K562 (cell line): ENCODE results near the gene RCOR3. TPM values are rescaled to one million over a fixed set of nuclear protein-coding genes. Genes with fewer than 3 reads are reported as not detected.

Experiments used
- ATAC-seq: fragments of 200-7000 bp; cut with Tn5 transposase; 3 replicates; pipeline ENCODE4 v1.9.1; 2020; ENCODE audit warnings: moderate library complexity
- BruUV-seq: library from RNA; stranded (reverse); fragments of 400-500 nt; replicated peaks from 2 replicates; lab custom pipeline; 2021; lab: Mats Ljungman, UMichigan
- CTCF ChIA-PET: fragments of 300-600 bp; formaldehyde crosslinking; extraction: SDS; loops from one replicate; lab custom pipeline; 2021; ENCODE audit warnings: low intra/inter-chr PET ratio; lab: Yijun Ruan, JAX
- POLR2A ChIA-PET: fragments of 300-600, 350-650 bp; sonication (Branson Sonifier 250); formaldehyde crosslinking; extraction: SDS; loops from one replicate; lab custom pipeline; 2021; ENCODE audit warnings: antibody characterized with exemption, inconsistent platforms; lab: Yijun Ruan, JAX
- DNase-seq, 4 experiments: peaks; one replicate each; pipeline versions ENCODE4 v3.0.0 to v3.0.0-alpha.2; 2011 to 2018; ENCODE audit warnings: low spot score in 3 of 4, mixed read lengths in 3 of 4; ENCODE audit errors: extremely low read depth in 1 of 4
- FAIRE-seq: peaks from 2 replicates; lab custom pipeline; 2011; peaks lifted over from hg19 to GRCh38; lab: Jason Lieb, UNC
- H2AFZ ChIP-seq: 2 replicates; pipeline ENCODE4 v1.6.0; 2011; ENCODE audit warnings: low read depth, low read length, control low read depth, inconsistent platforms
- H3K27ac ChIP-seq: fragments of 200-600 bp; 3 replicates; pipeline ENCODE4 v1.8.0; 2011; ENCODE audit warnings: low read depth, mild to moderate bottlenecking, control low read depth, inconsistent platforms, low read length, moderate library complexity, mixed read lengths; ENCODE audit errors: extremely low read depth
- H3K27me3 ChIP-seq, 2 experiments: fragments of 300-600 bp in 1 of 2; 2 replicates in 1 of 2; 3 replicates in 1 of 2; pipeline versions ENCODE4 v1.6.0 to v1.8.0; 2011; ENCODE audit warnings: inconsistent platforms in 2 of 2, low read length in 2 of 2, mild to moderate bottlenecking in 1 of 2, mixed read lengths in 1 of 2, moderate library complexity in 1 of 2; ENCODE audit not compliant: control insufficient read depth in 2 of 2, insufficient read depth in 2 of 2
- H3K36me3 ChIP-seq: fragments of 300-600 bp; 3 replicates; pipeline ENCODE4 v1.8.0; 2011; ENCODE audit warnings: mild to moderate bottlenecking, low read length, inconsistent platforms; ENCODE audit not compliant: control insufficient read depth, insufficient read depth
- H3K4me1 ChIP-seq, 2 experiments: fragments of 200-600 bp in 1 of 2; replicated peaks in 1 of 2; 2 replicates in 1 of 2; 3 replicates in 1 of 2; pipeline versions ENCODE4 v1.5.1 to v1.8.0; 2011; ENCODE audit warnings: inconsistent platforms in 2 of 2, low read length in 2 of 2, mild to moderate bottlenecking in 1 of 2, mixed read lengths in 1 of 2, moderate library complexity in 1 of 2; ENCODE audit not compliant: control insufficient read depth in 2 of 2, insufficient read depth in 2 of 2
- H3K4me2 ChIP-seq: 2 replicates; pipeline ENCODE4 v1.6.1; 2011; ENCODE audit warnings: low read length, control low read depth, inconsistent platforms, mixed read lengths; ENCODE audit not compliant: insufficient read depth
- H3K4me3 ChIP-seq: fragments of 200-600 bp; sonication (generic), shearing (Covaris generic); 2 replicates; pipeline ENCODE4 v1.5.1; 2016; ENCODE audit warnings: control low read depth, inconsistent platforms
- H3K79me2 ChIP-seq: fragments of 200-600 bp; 3 replicates; pipeline ENCODE4 v1.8.0; 2011; ENCODE audit warnings: low read length, inconsistent platforms; ENCODE audit not compliant: control insufficient read depth, insufficient read depth
- H3K9ac ChIP-seq, 2 experiments: 2 replicates each; pipeline versions ENCODE4 v1.6.0 to v1.6.1; 2011; ENCODE audit warnings: low read depth in 2 of 2, low read length in 2 of 2, control low read depth in 1 of 2, inconsistent platforms in 1 of 2, mild to moderate bottlenecking in 1 of 2, mixed read lengths in 1 of 2; ENCODE audit not compliant: insufficient read depth in 1 of 2
- H3K9me1 ChIP-seq: one replicate; pipeline ENCODE4 v1.6.0; 2011; ENCODE audit warnings: inconsistent platforms, mild to moderate bottlenecking, low read length, moderate library complexity; ENCODE audit not compliant: control insufficient read depth, insufficient read depth
- H3K9me3 ChIP-seq: replicated peaks from 2 replicates; pipeline ENCODE4 v1.5.1; 2011; ENCODE audit warnings: low read depth, low read length, inconsistent platforms; ENCODE audit not compliant: control insufficient read depth, insufficient read depth
- H4K20me1 ChIP-seq: replicated peaks from 2 replicates; pipeline ENCODE4 v1.6.1; 2011; ENCODE audit warnings: low read length, inconsistent platforms, mixed read lengths; ENCODE audit not compliant: control insufficient read depth, insufficient read depth
- ETV1 ChIP-seq: fragments of 450-650 bp; conservative IDR thresholded peaks from 2 replicates; pipeline ENCODE4 v1.6.1; 2016; ENCODE audit warnings: missing genetic modification characterization, control low read depth, low read depth, missing compliant biosample characterization
- NBN ChIP-seq: fragments of 450-650 bp; IDR thresholded peaks from 2 replicates; pipeline ENCODE4 v1.6.1; 2016; ENCODE audit warnings: low read depth, mild to moderate bottlenecking
- POLR2AphosphoS2 ChIP-seq: IDR thresholded peaks from 2 replicates; pipeline ENCODE4 v1.6.1; 2012; ENCODE audit warnings: low read length, improper control_type of control experiment
- in situ Hi-C: fragments of 300-500 bp; cut with MboI; formaldehyde crosslinking; loops from 4 replicates; pipeline ENCODE4 v1.15.0; 2018; ENCODE audit warnings: inconsistent platforms, mixed read lengths
- intact Hi-C: fragments of 100-400 bp; cut with micrococcal nuclease; formaldehyde crosslinking; loops from 2 replicates; pipeline ENCODE4 v1.14.2; 2022
- polyA plus RNA-seq, 8 experiments: library from polyadenylated mRNA; depleted of rRNA in 4 of 8; stranded (reverse) in 5 of 8; unstranded in 3 of 8; fragments of >200 nt; fragmentation: Nextera tagmentation in 2 of 8; fragmentation: Illumina TruSeq in 1 of 8; extraction: Ambion mirVana in 2 of 8; extraction: Trizol in 1 of 8; gene quantifications; 2 replicates each; pipeline versions ENCODE4 v1.2.1 to v1.2.3, GENCODE V29; 2011 to 2014; ENCODE audit warnings: inconsistent platforms in 1 of 8, missing spikeins in 1 of 8
- total RNA-seq, 7 experiments: library from RNA; depleted of rRNA in 6 of 7; stranded (reverse); fragments of >200 nt in 6 of 7; fragmentation: Illumina TruSeq in 2 of 7; extraction: Trizol in 2 of 7; gene quantifications; 2 replicates each; pipeline versions ENCODE4 v1.2.1 to v1.2.3, GENCODE V29; 2011 to 2021; ENCODE audit warnings: low replicate concordance in 1 of 7
- TF ChIP-seq, protein P1 (sequence below): sonication (generic); formaldehyde crosslinking; IDR thresholded peaks from 2 replicates; pipeline ENCODE4 v1.8.0; 2022; ENCODE audit warnings: mild to moderate bottlenecking, missing genetic modification reagents, borderline replicate concordance
- TF ChIP-seq, protein P2 (sequence below): conservative IDR thresholded peaks from 2 replicates; pipeline ENCODE4 v1.6.1; 2011; ENCODE audit warnings: low read depth, mild to moderate bottlenecking, low read length; ENCODE audit not compliant: control insufficient read depth
- TF ChIP-seq, protein P3 (sequence below), 2 experiments: fragments of 450-650 bp in 1 of 2; sonication (generic) in 1 of 2; formaldehyde crosslinking in 1 of 2; IDR thresholded peaks; 2 replicates each; pipeline versions ENCODE4 v1.7.1 to v1.9.0; 2016 to 2022; ENCODE audit warnings: inconsistent platforms in 1 of 2, mild to moderate bottlenecking in 1 of 2, missing genetic modification reagents in 1 of 2

Gene RCOR3
- total and polyA plus RNA-seq, 9 of the 15 experiments (the other 6 are each of a cell fraction or from before 2014, with no cell fraction given) = 9.7 to 42.7 (median 29.5) TPM

DNA sequence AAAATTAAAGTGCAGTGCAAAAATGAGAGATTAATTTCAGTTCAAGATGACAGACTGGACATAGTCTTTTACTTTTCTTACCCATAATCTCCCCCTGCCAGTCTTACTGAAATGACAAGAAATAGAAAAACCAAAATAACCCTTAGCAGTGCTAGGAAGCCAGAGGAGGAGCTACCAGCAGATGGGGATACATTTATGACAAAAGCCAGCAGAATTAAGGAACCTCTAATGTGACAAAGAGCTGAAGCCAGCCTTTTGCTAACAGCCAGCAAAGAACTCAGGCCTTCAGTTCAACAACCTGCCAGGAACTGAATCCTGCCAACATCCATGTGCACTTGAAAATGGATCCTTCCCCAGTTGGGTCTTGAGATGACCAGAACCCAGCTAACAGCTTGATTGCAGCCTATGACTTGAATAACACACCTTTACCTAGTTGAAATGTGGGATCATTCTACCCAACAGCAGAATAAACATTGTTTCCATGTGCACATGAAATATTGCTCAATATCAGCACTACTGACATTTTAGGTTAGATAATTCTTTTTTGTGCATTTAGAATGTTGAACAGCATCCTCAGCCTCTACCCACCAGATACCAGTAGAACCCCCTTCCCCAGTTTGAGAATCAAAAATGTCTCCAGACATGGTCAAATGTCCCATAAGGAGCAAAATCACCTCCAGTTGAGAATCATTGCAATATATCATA lies 59.6 kb downstream of the RCOR3 start (continued):
- TF ChIP-seq POLR2AphosphoS2 = 0 out of 2 replicates have a peak, but pooled peaks have one; percentile 38
- TF ChIP-seq, protein P1, sequence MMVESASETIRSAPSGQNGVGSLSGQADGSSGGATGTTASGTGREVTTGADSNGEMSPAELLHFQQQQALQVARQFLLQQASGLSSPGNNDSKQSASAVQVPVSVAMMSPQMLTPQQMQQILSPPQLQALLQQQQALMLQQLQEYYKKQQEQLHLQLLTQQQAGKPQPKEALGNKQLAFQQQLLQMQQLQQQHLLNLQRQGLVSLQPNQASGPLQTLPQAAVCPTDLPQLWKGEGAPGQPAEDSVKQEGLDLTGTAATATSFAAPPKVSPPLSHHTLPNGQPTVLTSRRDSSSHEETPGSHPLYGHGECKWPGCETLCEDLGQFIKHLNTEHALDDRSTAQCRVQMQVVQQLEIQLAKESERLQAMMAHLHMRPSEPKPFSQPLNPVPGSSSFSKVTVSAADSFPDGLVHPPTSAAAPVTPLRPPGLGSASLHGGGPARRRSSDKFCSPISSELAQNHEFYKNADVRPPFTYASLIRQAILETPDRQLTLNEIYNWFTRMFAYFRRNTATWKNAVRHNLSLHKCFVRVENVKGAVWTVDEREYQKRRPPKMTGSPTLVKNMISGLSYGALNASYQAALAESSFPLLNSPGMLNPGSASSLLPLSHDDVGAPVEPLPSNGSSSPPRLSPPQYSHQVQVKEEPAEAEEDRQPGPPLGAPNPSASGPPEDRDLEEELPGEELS (CRISPR knock-in tag) = no peak
- TF ChIP-seq, protein P2, sequence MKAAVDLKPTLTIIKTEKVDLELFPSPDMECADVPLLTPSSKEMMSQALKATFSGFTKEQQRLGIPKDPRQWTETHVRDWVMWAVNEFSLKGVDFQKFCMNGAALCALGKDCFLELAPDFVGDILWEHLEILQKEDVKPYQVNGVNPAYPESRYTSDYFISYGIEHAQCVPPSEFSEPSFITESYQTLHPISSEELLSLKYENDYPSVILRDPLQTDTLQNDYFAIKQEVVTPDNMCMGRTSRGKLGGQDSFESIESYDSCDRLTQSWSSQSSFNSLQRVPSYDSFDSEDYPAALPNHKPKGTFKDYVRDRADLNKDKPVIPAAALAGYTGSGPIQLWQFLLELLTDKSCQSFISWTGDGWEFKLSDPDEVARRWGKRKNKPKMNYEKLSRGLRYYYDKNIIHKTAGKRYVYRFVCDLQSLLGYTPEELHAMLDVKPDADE = no peak
- TF ChIP-seq ETV1 (tag) = no peak
- no peak for TF ChIP-seq NBN

DNA sequence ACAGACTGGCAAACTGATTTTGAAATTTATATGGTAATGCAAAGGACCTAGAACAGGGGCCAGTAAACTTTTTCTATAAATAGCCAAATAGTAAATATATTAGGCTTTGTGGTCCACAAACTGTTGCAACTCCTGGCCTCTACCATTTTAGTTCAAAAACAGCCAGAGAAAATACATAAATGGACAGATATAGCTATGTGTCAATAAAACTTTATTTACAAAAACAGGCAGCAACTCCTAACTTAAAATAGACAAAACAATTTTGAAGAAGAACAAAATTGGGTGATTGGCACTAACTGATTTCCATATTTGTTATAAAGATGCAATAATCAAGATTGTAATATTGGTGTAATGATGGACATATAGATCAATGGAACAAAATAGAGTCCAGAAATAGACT lies 60.7 kb downstream of the RCOR3 start:
- H3K4me2 ChIP-seq = no peak overlapping the region
- H3K9me1 ChIP-seq = no peaks in the 10 kb centered on the region
- no peaks in the 10 kb centered on the region for H3K79me2 ChIP-seq
- DNase-seq = no peak
- ChIA-PET CTCF (interaction anchor here (0.7 kb wide), 1 partner anchor 61 kb away, joined by 3 read pairs; the partner anchor contains the start of gene RCOR3), POLR2A (interaction anchor here (0.6 kb wide), 1 partner anchor 62 kb away, joined by 3 read pairs; no protein-coding TSS in a partner anchor)
- in situ Hi-C loops = loop anchor here (5.0 to 10.0 kb wide), 2 partner anchors 152 to 335 kb away; no protein-coding TSS in a partner anchor
- ATAC-seq = no peak
- H3K27ac ChIP-seq = no peak overlapping the region
- BruUV-seq = no TSS peak
- FAIRE-seq = no peak
- no peak overlapping the region for H3K4me3 ChIP-seq
- no peaks in the 10 kb centered on the region for H3K9me3 ChIP-seq
- H3K9ac ChIP-seq = no peak overlapping the region
- H3K4me1 ChIP-seq = peaks cover 0 to 6% of the 10 kb centered on the region in 2 experiments; a peak in 2 of 5 replicates
- H4K20me1 ChIP-seq = no peaks in the 10 kb centered on the region
- H2AFZ ChIP-seq = no peak overlapping the region
- no peaks in the 10 kb centered on the region for H3K27me3 ChIP-seq
- peaks cover 7% of the 10 kb centered on the region; the same call in 2 of the 3 replicates for H3K36me3 ChIP-seq
- intact Hi-C loops = no loop called here
- TF ChIP-seq, protein P3, sequence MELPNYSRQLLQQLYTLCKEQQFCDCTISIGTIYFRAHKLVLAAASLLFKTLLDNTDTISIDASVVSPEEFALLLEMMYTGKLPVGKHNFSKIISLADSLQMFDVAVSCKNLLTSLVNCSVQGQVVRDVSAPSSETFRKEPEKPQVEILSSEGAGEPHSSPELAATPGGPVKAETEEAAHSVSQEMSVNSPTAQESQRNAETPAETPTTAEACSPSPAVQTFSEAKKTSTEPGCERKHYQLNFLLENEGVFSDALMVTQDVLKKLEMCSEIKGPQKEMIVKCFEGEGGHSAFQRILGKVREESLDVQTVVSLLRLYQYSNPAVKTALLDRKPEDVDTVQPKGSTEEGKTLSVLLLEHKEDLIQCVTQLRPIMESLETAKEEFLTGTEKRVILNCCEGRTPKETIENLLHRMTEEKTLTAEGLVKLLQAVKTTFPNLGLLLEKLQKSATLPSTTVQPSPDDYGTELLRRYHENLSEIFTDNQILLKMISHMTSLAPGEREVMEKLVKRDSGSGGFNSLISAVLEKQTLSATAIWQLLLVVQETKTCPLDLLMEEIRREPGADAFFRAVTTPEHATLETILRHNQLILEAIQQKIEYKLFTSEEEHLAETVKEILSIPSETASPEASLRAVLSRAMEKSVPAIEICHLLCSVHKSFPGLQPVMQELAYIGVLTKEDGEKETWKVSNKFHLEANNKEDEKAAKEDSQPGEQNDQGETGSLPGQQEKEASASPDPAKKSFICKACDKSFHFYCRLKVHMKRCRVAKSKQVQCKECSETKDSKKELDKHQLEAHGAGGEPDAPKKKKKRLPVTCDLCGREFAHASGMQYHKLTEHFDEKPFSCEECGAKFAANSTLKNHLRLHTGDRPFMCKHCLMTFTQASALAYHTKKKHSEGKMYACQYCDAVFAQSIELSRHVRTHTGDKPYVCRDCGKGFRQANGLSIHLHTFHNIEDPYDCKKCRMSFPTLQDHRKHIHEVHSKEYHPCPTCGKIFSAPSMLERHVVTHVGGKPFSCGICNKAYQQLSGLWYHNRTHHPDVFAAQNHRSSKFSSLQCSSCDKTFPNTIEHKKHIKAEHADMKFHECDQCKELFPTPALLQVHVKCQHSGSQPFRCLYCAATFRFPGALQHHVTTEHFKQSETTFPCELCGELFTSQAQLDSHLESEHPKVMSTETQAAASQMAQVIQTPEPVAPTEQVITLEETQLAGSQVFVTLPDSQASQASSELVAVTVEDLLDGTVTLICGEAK (IDR thresholded peaks at IDR 0.05) = peak; percentile 94
- TF ChIP-seq, protein P3 (CRISPR knock-in tag; IDR thresholded peaks at IDR 0.05) = peak; percentile 88
